GM23338 (cell line): ENCODE results near the gene ABCC1. TPM values are rescaled to one million over a fixed set of nuclear protein-coding genes. Genes with fewer than 3 reads are reported as not detected.

ENCODE experiments used
- ATAC-seq: fragments of 200-7000 bp; cut with Tn5 transposase; 3 replicates; pipeline ENCODE4 v1.9.1; 2020
- DNase-seq: peaks from one replicate; pipeline ENCODE4 v3.0.0-alpha.2; 2015; ENCODE audit warnings: low spot score
- H2AFZ ChIP-seq: fragments of 200-600 bp; sonication (generic); 2 replicates; pipeline ENCODE4 v1.8.0; 2016; ENCODE audit warnings: antibody characterized with exemption, mild to moderate bottlenecking, moderate library complexity
- H3F3A ChIP-seq: fragments of 200-600 bp; sonication (generic); replicated peaks from 2 replicates; pipeline ENCODE4 v1.8.0; 2017; ENCODE audit warnings: antibody characterized with exemption, mixed run types, low read depth
- H3K27ac ChIP-seq: fragments of 200-600 bp; sonication (generic); 2 replicates; pipeline ENCODE4 v1.6.1; 2016; ENCODE audit warnings: low read depth
- H3K27me3 ChIP-seq: fragments of 200-600 bp; sonication (generic); 2 replicates; pipeline ENCODE4 v1.8.0; 2016; ENCODE audit warnings: mild to moderate bottlenecking, mixed run types, moderate library complexity; ENCODE audit not compliant: insufficient read depth
- H3K36me3 ChIP-seq: fragments of 200-600 bp; sonication (generic); 2 replicates; pipeline ENCODE4 v1.8.0; 2016; ENCODE audit warnings: mild to moderate bottlenecking; ENCODE audit not compliant: insufficient read depth
- H3K4me1 ChIP-seq: fragments of 200-600 bp; sonication (generic); 2 replicates; pipeline ENCODE4 v1.8.0; 2016; ENCODE audit warnings: mild to moderate bottlenecking, moderate library complexity; ENCODE audit not compliant: insufficient read depth
- H3K4me2 ChIP-seq: fragments of 200-600 bp; sonication (generic); 2 replicates; pipeline ENCODE4 v1.7.1; 2017; ENCODE audit warnings: mixed run types
- H3K4me3 ChIP-seq: fragments of 200-600 bp; sonication (generic); 2 replicates; pipeline ENCODE4 v1.6.1; 2016; ENCODE audit warnings: mixed run types
- H3K79me2 ChIP-seq: fragments of 200-600 bp; sonication (generic); replicated peaks from 2 replicates; pipeline ENCODE4 v1.8.0; 2017; ENCODE audit warnings: mild to moderate bottlenecking; ENCODE audit not compliant: insufficient read depth
- H3K9me2 ChIP-seq: fragments of 200-600 bp; sonication (generic); 2 replicates; pipeline ENCODE4 v1.8.0; 2017; ENCODE audit not compliant: insufficient read depth
- H4K20me1 ChIP-seq: fragments of 200-600 bp; sonication (generic); replicated peaks from 2 replicates; pipeline ENCODE4 v1.8.0; 2017; ENCODE audit warnings: mild to moderate bottlenecking; ENCODE audit not compliant: insufficient read depth
- H3K27ac Mint-ChIP-seq: 2 replicates; pipeline ENCODE4 v1.8.0; 2020; ENCODE audit warnings: inconsistent platforms, mild to moderate bottlenecking, moderate library complexity, mixed read lengths
- H3K27me3 Mint-ChIP-seq: 3 replicates; pipeline ENCODE4 v1.8.0; 2022; ENCODE audit warnings: low read depth, mild to moderate bottlenecking, moderate library complexity, mixed read lengths, inconsistent platforms; ENCODE audit not compliant: insufficient read depth, poor library complexity
- H3K36me3 Mint-ChIP-seq: 3 replicates; pipeline ENCODE4 v1.8.0; 2021; ENCODE audit warnings: low read depth, mild to moderate bottlenecking, inconsistent platforms, moderate library complexity, mixed read lengths
- H3K4me1 Mint-ChIP-seq: 3 replicates; pipeline ENCODE4 v1.8.0; 2020; ENCODE audit warnings: mild to moderate bottlenecking, inconsistent platforms, mixed read lengths
- H3K4me3 Mint-ChIP-seq: 3 replicates; pipeline ENCODE4 v1.8.0; 2021; ENCODE audit warnings: moderate library complexity, mild to moderate bottlenecking, inconsistent platforms, mixed read lengths
- H3K9me3 Mint-ChIP-seq: 3 replicates; pipeline ENCODE4 v1.8.0; 2020; ENCODE audit warnings: moderate library complexity, mild to moderate bottlenecking, inconsistent platforms, mixed read lengths
- CREB1 ChIP-seq: fragments of 250-450 bp; sonication (Bioruptor Pico); IDR thresholded peaks from 2 replicates; pipeline ENCODE4 v1.5.0; 2020; ENCODE audit warnings: low read depth, mild to moderate bottlenecking, moderate library complexity
- CTCF ChIP-seq, 2 experiments: fragments of 200-600 bp in 1 of 2; sonication (generic) in 1 of 2; conservative IDR thresholded peaks; 2 replicates each; pipeline versions ENCODE4 v1.5.1 to v1.6.1; 2016 to 2017; ENCODE audit warnings: antibody characterized with exemption in 2 of 2, low read depth in 2 of 2, mild to moderate bottlenecking in 2 of 2, moderate library complexity in 1 of 2
- ETS1 ChIP-seq: IDR thresholded peaks from 2 replicates; pipeline ENCODE4 v1.6.1; 2016; ENCODE audit warnings: antibody characterized with exemption
- EZH2 ChIP-seq: fragments of 200-600 bp; sonication (generic); IDR thresholded peaks from one replicate; pipeline ENCODE4 v1.8.0; 2017; ENCODE audit warnings: antibody characterized with exemption, mild to moderate bottlenecking, low read depth; ENCODE audit not compliant: unreplicated experiment
- EZH2phosphoT487 ChIP-seq: fragments of 200-600 bp; sonication (generic); IDR thresholded peaks from one replicate; pipeline ENCODE4 v1.8.1; 2018; ENCODE audit warnings: antibody characterized with exemption; ENCODE audit not compliant: unreplicated experiment
- JUNB ChIP-seq: IDR thresholded peaks from one replicate; pipeline ENCODE4 v1.6.1; 2016; ENCODE audit warnings: antibody characterized with exemption; ENCODE audit not compliant: unreplicated experiment
- NANOG ChIP-seq: IDR thresholded peaks from 2 replicates; pipeline ENCODE4 v1.6.1; 2016; ENCODE audit warnings: antibody characterized with exemption, borderline replicate concordance
- POLR2AphosphoS5 ChIP-seq: IDR thresholded peaks from 2 replicates; pipeline ENCODE4 v1.6.1; 2016; ENCODE audit warnings: antibody characterized with exemption, low read depth
- REST ChIP-seq: IDR thresholded peaks from one replicate; pipeline ENCODE4 v1.6.1; 2018; ENCODE audit warnings: antibody characterized with exemption; ENCODE audit not compliant: unreplicated experiment
- STAT1 ChIP-seq: IDR thresholded peaks from one replicate; pipeline ENCODE4 v1.6.1; 2016; ENCODE audit warnings: antibody characterized with exemption; ENCODE audit not compliant: unreplicated experiment
- ZNF114 ChIP-seq: fragments of 250-450 bp; sonication (Bioruptor Pico); IDR thresholded peaks from 2 replicates; pipeline ENCODE4 v1.5.0; 2020; ENCODE audit warnings: mild to moderate bottlenecking, moderate library complexity
- ZNF331 ChIP-seq: fragments of 250-450 bp; sonication (Bioruptor Pico); IDR thresholded peaks from 2 replicates; pipeline ENCODE4 v1.5.0; 2020; ENCODE audit warnings: low read depth, mild to moderate bottlenecking, moderate library complexity
- polyA plus RNA-seq: library from polyadenylated mRNA; unstranded; fragments of >200 nt; fragmentation: Nextera tagmentation; extraction: Ambion mirVana; gene quantifications from 2 replicates; pipeline ENCODE4 v1.2.1, GENCODE V29; 2016
- total RNA-seq: library from RNA; depleted of rRNA; stranded (reverse); fragments of >200 nt; shearing (Covaris generic); gene quantifications from 2 replicates; pipeline ENCODE4 v1.2.3, GENCODE V29; 2014

The ABCC1 gene
- total and polyA plus RNA-seq, 2 experiments from 2014 or later: 11.0 to 46.6 TPM

GRCh38 chr16:15970202-15970601 lies 20.8 kb downstream of the ABCC1 start:
- ATAC-seq (peak; percentile 79), DNase-seq (peak; percentile 98)
- peak; percentile 80 for TF ChIP-seq ETS1
- TF ChIP-seq POLR2AphosphoS5: 0 out of 2 replicates have a peak, but pooled peaks have one; percentile 18
- peak; percentile 69 for TF ChIP-seq CREB1 (CRISPR knock-in tag)
- no peak for TF ChIP-seq ZNF114 (CRISPR knock-in tag)
- Mint-ChIP-seq H3K36me3 (peaks cover 44% of the 10 kb centered on the region), H3K27ac (peak overlapping the region; percentile 99), H3K9me3 (peaks cover 28% of the 10 kb centered on the region), H3K4me3 (peak overlapping the region; percentile 64), H3K27me3 (peaks cover 11% of the 10 kb centered on the region), H3K4me1 (peaks cover 49% of the 10 kb centered on the region)
- Histone ChIP-seq H3K27ac (peak overlapping the region; percentile 95; the same call in 1 of the 2 replicates), H3K4me3 (no peak overlapping the region), H3K4me1 (peaks cover 42% of the 10 kb centered on the region), H3K36me3 (no peaks in the 10 kb centered on the region), H3K27me3 (no peaks in the 10 kb centered on the region), H3K79me2 (peaks cover 78% of the 10 kb centered on the region), H4K20me1 (peaks cover 16% of the 10 kb centered on the region), H3K4me2 (no peak overlapping the region), H3F3A (no peaks in the 10 kb centered on the region; the same call in 1 of the 2 replicates), H3K9me2 (no peaks in the 10 kb centered on the region), H2AFZ (no peak overlapping the region)

GRCh38 chr16:15970743-15971439 lies 21.5 kb downstream of the ABCC1 start:
- DNase-seq: peak; percentile 98
- H3K4me3 Mint-ChIP-seq: peak overlapping the region; percentile 39
- H3K79me2 ChIP-seq: peaks cover 78% of the 10 kb centered on the region
- peak overlapping the region; percentile 95 for H3K27ac ChIP-seq
- TF ChIP-seq CREB1 (CRISPR knock-in tag) (no peak), ETS1 (no peak), ZNF114 (CRISPR knock-in tag) (no peak), ZNF331 (CRISPR knock-in tag) (no peak), CTCF (conservative IDR thresholded peaks at IDR 0.05; ENCODE audit: low read depth in 2 of 2) (no peak), JUNB (no peak), EZH2phosphoT487 (no peak), REST (no peak), NANOG (0 out of 2 replicates have a peak, but pooled peaks have one; percentile 41), EZH2 (no peak), POLR2AphosphoS5 (peak; percentile 15; the same call in 1 of the 2 replicates), STAT1 (no peak)
- ATAC-seq: peak; percentile 83
- peak overlapping the region; percentile 35; the same call in 1 of the 2 replicates for H3K4me3 ChIP-seq
- no peaks in the 10 kb centered on the region for H3K36me3 ChIP-seq
- H3K27me3 Mint-ChIP-seq: peaks cover 8% of the 10 kb centered on the region
- H3K9me3 Mint-ChIP-seq: peaks cover 28% of the 10 kb centered on the region
- H3K27me3 ChIP-seq: no peaks in the 10 kb centered on the region
- no peak overlapping the region for H2AFZ ChIP-seq
- peak overlapping the region; percentile 99 for H3K27ac Mint-ChIP-seq
- peaks cover 23% of the 10 kb centered on the region for H4K20me1 ChIP-seq
- peak overlapping the region; percentile 45; the same call in 1 of the 2 replicates for H3K4me2 ChIP-seq
- H3F3A ChIP-seq: no peaks in the 10 kb centered on the region; the same call in 1 of the 2 replicates
- no peaks in the 10 kb centered on the region for H3K9me2 ChIP-seq
- H3K4me1 Mint-ChIP-seq: peaks cover 50% of the 10 kb centered on the region
- H3K4me1 ChIP-seq: peaks cover 42% of the 10 kb centered on the region
- H3K36me3 Mint-ChIP-seq: peaks cover 50% of the 10 kb centered on the region
